Bone marrow (tissue), 2 donors: ENCODE results near the gene PROM2.
"Not testable (repeated sequence)": the region's sequence is repeated elsewhere in the genome, so short reads cannot be mapped to it uniquely, and the experiment has no call there.

Source experiments
- DNase-seq, 2 donors: peaks; one replicate each; lab custom pipeline; 2025; lab: John Stamatoyannopoulos, UW

Gene PROM2

DNA sequence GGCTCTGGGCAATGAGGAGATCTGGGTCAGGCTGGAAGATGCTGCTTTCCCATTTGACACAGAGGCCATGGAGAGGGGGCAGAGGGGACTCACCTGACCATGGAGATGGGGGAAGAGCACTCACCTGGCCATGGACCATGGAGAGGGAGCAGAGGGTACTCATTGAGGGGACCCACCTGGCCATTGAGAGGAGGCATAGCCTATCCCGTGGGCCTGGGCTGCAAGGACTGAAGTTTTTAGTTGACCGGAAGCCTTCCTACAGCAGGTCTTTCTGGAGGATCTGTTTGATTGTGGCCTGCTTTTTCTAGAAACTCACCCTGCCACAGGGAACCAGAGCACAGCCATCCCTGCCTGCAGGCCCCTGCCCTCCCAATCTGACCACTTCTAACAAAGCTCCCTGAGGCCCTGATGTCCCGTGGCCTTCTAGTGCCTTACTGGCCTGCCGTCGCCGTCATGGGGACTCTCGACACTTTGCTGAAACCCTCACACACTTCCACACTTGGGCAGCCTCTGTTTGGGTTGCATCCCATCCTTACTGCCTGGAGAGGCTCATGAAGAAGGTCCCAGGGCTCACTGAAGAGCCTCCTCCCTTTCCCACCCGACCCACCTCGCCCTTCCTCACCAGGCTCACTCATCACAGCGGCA is 5.1 kb upstream of the PROM2 start:
- no peak for DNase-seq

DNA sequence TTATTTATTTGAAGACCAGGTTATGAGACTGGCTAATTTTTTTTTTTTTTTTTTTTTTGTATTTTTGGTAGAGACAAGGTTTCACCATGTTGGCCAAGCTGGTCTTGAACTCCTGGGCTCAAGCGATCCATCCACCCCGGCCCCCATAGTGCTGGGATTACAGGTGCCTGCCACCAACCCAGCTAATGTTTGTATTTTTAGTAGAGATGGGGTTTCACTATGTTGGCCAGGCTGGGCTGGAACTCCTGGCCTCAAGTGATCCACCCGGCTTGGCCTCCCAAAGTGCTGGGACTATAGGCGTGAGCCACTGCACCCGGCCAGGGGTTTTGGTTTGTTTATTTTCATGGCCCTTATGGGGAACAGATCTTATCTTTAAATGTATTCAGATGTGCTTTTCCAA is 4.5 kb upstream of the PROM2 start:
- DNase-seq, result not testable (repeated sequence)

DNA sequence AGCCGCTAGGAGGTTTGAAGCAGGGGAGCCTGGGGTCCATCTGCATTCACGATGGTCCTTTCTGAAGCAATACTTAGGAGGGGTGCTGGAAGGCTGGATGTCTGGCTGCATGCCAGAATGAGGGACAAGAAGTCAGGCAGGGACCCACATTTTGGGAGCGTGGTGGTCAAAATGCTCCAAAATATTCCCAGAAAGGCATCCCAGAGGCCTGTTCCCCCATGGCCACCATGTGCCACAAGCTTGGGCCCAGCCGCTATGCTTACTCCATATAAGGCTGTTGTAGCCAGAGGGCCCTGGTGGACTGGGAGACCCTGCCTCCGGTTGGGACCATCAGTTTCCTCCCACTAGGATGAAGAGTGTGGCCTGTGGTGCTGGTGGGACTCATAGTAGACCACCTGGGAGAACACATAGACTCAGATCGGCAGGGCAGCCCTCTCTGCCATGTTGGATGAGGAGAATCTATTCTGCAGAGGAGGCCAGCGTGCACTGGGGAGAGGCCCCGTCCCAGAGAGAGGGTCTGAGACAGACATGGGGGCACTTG is 3.6 kb upstream of the PROM2 start:
- DNase-seq, result no peak

DNA sequence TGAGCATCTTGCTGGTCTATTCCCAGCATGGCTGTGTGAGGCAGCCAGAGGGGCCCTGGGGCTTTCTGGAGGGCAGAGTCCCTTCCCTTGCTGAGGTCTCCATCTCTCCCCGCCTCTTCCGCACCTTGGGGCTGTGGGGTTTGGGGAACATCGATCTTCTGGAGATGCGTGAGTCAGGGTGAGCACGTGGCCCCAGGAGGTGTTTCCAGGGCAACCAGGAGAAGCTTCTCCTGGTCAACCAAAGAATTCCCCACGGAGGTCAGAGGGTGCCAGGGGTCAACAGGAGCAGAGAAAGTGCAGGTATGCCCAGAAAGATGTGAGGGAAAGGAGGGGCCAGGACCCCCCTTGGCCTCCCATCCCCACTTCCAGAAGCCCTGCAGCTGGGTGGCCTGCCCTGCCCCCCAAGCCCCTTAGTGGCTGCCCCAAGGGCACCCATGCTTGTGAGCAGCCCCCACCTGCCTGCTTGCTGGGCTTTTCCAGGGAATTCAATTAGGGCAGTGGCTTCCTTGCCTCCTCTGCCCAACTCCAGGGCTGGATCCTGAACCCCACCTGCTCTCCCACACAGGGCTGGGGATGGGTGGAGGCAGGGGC is 2.8 kb upstream of the PROM2 start:
- DNase-seq, result no peak

DNA sequence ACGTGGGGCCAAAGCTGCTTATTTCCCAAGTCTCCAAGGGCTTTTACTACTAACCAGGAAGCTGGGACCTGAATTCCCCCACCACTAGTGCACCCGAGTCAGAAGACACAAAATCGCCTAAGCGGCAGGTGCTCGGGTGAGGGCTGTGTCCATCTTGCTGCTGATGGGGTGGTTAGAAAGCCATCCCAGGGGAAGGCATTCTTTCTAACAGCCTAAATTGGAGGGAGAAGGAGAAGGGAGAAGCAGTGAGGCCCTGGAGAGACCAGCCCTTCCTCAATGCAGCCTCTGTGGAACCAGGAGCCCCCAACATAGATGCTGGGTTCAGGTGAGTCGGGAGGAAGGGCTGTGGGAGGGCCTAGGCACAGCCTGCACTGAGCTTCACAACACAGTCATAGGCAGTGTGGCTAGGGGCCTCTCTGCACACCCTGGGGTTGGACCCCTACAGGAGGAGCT is 1.9 kb upstream of the PROM2 start:
- no peak for DNase-seq

DNA sequence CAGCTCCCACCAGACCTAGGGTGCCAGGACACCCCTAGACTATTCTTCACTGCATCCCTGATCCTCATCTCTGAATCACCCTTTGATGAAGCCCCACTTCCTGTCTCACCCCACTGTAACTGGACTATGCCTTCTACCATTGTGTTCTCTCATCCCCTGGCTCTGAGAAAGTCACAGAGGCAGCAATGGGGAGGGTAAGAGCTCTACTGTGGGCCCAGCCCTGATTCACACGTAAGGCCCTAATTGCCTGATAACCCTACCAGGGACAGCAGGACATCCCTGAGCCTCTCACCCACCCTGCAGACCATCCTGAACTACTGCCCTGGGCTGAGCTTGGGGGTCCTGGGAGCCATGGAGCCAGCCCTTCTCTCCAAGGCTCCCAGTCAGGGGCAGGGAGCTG is 1.5 kb upstream of the PROM2 start:
- no peak for DNase-seq

DNA sequence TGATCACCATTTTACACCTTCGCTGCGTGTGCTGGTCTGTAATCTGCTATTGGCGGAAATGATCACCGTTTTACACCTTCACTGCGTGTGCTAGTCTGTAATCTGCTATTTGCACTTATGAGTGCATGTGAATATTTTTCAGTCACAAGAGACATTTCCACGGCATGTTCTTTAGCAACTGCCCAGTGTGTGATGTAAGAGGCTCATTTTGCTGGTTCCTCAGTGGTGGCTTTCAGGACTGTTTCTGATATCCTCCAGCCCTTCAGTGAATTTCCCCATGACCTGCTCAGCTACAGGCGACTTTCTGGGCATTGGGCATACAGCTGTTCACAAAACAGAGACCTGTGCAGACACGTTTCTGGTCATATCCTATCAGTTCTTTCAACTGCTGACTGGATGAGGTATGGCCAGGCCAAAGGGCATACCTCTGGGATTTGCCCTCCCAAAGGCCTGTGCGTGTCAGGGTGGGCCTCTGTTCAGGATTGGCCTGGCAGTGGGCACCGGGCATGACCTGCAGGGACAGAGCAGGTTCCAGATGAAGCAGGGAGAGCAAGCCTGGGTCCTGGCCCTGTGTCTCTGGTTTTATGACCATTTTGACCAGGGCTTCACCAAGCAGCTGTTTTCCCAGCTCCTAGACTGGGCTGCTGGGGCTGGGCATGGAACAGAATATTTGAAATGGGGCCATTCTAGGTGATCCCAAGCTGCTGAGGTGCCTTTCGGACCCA is 521 bp upstream of the PROM2 start:
- DNase-seq, result no peak

DNA sequence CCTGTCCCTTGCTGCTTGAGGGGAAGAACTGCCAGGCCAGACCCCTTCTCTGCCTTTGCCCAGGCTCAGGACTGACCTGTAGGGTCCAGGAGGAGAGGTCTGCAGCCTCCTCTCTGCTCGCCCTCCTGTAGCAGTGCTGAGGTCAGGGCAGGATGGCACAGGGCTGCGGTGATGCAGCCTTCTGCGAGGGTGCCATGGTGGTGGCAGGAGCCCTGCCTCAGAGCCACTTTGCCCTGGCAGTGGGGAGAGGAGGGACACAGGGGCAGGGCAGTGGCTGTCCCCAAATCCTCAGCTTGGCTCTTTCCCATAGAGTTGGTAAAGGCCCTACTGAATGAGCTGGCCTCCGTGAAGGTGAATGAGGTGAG is 884 bp downstream of the PROM2 start:
- no peak for DNase-seq

DNA sequence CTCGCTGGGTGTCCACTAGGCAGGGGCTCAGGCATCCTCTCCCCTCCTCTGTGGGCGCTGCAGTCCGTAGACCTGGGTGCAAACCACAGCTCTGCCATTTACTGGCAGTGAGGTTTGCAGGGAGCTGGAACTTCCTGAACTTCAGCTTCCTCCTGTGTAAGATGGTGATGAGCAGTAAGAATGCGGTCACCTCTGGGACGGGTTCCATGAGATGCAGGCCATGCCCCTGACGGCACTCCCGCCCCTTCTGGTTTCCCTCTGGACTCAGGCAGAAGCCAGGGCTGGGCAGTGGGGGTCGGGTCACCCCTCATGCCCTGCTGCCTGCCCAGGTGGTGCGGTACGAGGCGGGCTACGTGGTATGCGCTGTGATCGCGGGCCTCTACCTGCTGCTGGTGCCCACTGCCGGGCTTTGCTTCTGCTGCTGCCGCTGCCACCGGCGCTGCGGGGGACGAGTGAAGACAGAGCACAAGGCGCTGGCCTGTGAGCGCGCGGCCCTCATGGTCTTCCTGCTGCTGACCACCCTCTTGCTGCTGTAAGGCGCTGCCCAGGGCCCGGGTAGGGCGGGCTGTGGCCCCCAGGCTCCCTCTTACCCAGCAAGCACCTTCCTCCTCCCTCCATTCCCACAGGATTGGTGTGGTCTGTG is 1.5 kb downstream of the PROM2 start:
- no peak for DNase-seq

DNA sequence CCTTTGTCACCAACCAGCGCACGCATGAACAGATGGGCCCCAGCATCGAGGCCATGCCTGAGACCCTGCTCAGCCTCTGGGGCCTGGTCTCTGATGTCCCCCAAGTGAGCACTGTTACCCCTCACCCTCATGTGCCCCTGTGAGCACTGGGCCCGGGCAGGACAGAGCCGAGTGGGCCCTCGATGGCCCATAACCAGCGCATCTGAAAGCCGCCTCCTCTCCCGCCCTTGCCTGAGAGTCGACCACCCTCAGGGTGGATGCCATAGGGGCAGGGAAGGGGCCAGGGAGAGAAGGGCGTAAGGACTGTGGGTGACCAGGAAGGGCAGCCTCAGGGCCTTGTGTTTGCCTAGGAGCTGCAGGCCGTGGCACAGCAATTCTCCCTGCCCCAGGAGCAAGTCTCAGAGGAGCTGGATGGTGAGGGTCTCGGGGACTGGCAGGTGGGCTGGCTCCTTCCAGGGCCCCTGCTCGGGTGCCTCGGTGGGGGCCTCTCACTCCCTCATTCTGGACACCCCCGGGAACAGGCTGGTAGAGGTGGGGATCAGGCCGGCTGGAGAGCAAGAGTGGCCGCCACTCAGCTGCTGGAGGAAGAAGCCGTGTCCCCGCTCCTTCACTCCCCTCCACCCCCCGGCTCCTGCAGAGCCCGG is 2.1 kb downstream of the PROM2 start:
- DNase-seq, result no peak

DNA sequence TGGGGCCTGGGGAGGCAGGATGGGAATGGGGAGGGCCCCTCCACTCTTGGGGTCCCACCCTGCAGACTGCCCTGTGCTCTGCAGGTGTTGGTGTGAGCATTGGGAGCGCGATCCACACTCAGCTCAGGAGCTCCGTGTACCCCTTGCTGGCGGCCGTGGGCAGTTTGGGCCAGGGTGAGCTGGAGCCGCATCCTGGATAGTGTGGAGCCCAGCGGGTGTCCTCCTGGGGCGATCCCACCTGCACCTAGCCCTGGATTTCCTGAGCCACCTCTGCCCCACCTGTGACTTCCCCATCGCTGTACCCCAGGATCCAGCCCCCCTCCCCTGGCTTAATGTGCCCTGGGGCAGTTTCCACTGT is 2.6 kb downstream of the PROM2 start:
- no peak for DNase-seq

DNA sequence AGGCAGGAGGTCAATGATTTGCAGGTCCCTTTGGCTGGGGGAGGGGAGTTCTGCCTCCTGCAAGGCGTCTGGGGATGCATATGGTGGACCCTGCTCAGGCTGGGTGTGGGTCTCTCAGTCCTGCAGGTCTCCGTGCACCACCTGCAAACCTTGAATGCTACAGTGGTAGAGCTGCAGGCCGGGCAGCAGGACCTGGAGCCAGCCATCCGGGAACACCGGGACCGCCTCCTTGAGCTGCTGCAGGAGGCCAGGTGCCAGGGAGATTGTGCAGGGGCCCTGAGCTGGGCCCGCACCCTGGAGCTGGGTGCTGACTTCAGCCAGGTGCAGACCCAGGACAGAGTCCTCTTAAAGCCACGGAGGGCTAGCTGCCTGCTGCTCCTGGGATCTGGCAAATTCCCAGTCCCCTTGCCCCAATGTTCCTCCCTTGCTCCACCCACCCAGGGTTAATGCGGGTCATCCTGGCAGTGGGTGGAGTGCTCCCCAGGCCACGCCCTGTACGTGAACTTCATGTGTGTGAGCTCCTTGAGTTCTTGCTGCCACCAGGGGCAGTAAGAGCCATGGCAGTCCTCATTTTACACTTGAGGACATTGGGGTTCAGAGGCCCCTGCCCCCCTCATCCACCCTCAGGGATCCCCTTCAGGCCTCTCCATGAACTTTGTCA is 3.1 kb downstream of the PROM2 start:
- DNase-seq, result no peak

DNA sequence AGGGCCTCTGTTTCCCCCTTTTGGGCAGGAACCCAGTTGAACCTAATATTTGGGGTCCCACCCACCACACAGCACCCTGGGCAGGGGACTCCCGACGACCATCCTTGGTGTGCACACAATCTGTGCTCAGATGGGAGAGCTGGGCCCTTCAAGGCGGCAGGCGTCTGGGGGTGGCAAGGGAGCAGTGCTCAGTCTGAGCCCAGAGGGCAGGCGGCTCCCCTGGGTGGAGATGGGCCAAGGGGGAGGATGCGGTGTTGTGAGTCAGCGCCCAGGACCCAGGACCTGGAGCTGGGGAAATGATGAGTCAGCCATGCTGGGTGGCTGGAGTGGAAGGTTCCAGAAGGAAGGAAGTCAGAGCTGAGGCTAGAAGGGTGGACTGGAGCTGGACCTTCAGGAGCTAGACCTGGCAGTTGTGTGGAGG is 3.8 kb downstream of the PROM2 start:
- DNase-seq, result no peak

DNA sequence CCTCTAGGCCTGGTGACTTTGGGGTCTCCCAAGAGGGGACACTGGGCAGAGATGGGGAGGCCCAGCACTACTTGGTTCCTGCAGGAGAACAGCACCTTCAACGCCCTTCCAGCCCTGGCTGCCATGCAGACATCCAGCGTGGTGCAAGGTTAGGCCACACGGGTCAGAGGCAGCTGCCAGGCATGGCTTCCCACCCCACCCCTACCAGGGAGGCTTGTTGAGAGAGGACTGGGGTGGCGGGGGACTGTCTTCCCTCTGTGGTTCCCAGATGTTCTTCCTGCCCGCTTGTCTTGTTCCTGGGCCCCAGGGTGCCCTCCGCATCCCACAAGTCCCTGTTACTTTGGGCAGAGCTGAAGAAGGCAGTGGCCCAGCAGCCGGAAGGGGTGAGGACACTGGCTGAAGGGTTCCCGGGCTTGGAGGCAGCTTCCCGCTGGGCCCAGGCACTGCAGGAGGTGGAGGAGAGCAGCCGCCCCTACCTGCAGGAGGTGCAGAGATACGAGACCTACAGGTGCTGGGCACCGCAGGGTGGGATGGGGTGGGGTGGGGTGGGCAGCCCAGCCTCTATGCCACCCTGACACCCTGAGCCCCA is 4.5 kb downstream of the PROM2 start:
- DNase-seq, result no peak

DNA sequence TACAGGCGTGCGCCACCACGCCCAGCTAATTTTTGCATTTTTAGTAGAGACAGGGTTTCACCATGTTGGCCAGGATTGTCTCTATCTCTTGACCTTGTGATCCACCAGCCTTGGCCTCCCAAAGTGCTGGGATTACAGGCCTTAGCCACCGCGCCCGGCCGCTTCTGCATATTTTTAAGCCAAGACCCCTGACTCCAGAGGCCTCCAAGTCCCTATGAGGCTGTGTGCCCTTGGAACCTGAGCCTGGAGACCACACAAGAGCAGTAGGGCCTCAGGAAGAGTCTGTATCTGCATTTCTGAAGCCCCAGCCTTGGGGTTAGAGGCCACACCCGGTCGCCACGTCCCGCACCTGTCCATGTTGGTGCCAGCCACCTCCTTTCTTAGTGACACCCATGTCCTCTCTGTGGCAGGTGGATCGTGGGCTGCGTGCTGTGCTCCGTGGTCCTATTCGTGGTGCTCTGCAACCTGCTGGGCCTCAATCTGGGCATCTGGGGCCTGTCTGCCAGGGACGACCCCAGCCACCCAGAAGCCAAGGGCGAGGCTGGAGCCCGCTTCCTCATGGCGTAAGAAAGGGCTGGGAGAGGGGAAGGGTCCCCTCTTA is 5.3 kb downstream of the PROM2 start:
- no peak for DNase-seq

DNA sequence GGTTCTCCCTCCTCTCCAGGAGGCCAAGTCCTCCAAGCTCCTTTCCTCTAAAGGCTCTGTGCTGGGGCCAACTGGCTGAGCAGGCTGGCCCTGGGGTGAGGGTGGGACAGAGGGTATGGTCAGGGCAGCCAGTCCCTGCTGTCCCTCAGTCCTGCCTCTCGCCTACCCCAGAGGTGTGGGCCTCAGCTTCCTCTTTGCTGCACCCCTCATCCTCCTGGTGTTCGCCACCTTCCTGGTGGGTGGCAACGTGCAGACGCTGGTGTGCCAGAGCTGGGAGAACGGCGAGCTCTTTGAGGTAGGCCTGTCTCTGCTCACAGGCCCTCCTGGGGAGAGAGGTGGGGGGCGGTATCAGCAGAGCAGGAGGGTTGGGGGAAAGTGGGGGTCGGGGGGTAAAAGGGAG is 6.8 kb downstream of the PROM2 start:
- DNase-seq, result no peak

DNA sequence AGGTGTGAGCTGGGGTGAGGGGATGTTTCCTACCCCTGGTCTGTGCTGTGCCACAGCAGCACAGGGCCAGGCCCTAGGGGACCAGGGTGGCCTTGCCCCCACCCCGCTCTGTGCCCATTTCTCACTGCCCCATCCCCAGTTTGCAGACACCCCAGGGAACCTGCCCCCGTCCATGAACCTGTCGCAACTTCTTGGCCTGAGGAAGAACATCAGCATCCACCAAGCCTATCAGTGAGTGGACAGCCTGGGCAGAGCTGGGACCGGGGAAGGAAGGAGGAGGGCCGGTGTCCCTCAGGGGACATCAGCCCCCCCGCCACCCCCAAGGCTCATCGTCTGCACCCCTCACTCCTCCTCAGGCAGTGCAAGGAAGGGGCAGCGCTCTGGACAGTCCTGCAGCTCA is 7.5 kb downstream of the PROM2 start:
- no peak for DNase-seq

DNA sequence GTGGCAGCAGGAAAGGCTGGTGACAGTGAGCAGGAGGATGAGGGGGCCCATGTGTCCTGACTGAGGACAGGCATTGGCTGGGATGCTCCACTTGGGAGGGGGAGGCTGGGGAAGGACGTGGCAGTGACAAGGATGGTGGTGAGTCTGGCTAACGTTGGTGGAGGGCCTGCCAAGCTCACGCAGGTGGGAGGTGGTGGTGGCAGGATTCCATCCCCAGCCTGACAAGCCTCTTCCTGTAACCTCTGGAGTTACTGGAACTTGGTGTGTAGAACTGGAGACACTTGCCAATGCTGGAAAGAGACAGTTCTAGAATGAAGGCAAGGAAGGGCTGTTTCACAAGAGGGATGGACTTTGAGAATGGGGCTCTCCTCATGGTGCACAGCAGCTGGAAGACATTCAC is 8.2 kb downstream of the PROM2 start:
- no peak for DNase-seq

DNA sequence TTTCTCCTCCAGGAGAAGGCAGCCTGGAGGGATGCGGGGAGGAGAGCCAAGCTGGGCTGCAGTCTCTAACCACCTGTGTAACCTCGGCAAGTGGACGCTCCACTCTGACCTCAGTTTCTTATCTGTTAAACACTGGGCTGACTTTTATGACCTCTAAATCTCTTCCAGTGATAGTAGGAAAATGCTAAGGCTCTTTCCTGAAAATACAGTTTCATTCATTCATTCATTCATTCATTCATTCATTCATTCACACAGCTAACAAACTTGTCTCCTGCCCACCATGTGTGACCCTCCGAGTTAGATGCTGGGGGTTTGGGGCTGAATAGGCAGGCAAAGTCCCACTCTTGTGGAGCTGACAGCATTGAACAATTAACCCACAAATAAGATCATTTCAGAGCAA is 9.3 kb downstream of the PROM2 start:
- DNase-seq, result no peak

DNA sequence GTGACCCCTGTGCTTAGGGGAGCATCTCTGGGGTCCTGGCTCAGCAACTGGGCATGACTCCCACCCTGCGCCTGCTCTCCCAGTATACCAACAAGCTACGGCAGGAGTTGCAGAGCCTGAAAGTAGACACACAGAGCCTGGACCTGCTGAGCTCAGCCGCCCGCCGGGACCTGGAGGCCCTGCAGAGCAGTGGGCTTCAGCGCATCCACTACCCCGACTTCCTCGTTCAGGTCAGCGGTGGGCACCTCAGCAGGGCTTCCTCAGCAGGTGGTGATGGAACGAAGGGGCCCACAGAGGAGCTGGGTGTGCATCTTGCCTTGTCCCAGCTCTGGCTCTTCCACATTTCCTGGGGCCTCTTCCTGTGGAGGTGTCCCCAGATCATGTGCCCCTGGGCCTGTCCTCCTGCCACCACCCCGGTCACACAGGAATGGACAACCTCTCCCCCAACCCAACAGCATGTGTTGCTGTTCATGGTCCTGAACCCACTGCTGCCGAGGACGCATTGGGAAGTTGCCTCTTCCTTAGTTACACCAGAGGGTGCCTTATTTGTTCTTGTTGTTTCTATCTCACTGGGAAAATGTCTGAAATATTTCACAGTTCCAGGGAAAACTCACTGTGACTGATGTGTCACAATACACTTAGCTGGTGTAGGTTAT is 10.8 kb downstream of the PROM2 start:
- no peak for DNase-seq

DNA sequence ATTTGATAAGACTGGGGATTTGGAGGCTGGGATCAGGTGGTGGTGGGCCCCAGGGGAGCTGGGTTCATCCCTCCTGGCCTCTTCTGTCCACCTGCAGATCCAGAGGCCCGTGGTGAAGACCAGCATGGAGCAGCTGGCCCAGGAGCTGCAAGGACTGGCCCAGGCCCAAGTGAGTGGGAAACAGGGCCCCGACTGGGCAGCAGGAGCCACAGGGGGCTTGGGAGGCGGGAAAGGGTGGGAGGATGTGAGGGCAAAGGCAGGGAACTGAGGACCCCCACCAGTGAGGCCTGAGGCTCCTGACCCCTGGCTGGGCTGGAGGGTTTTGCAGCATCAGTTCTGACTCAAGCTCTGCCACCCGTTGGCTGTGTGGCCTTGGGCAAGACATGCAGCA is 11.3 kb downstream of the PROM2 start:
- no peak for DNase-seq
